Coronary artery (tissue), 2 donors: Measurements from ENCODE around the gene FOXK1.

Experiments
- DNase-seq: peaks from one replicate; pipeline ENCODE4 v3.0.0-alpha.2; 2017; ENCODE audit warnings: low spot score
- H3K27ac ChIP-seq, 2 donors: fragments of 200-600 bp; sonication (generic); one replicate each; pipeline ENCODE4 v1.5.1; 2016 to 2019
- H3K4me3 ChIP-seq: fragments of 200-600 bp; sonication (generic); 2 replicates; pipeline ENCODE4 v1.5.1; 2016; ENCODE audit warnings: mild to moderate bottlenecking, moderate library complexity
- CTCF ChIP-seq: fragments of 200-600 bp; sonication (generic); IDR thresholded peaks from one replicate; pipeline ENCODE4 v1.5.1; 2019; ENCODE audit warnings: antibody characterized with exemption

Gene FOXK1

GRCh38 chr7:4794591-4795350 lies 112.7 kb downstream of the FOXK1 start:
- no peak for DNase-seq
- no peak for TF ChIP-seq CTCF
- Histone ChIP-seq H3K27ac (no peak overlapping the region), H3K4me3 (no peak overlapping the region)

DNA sequence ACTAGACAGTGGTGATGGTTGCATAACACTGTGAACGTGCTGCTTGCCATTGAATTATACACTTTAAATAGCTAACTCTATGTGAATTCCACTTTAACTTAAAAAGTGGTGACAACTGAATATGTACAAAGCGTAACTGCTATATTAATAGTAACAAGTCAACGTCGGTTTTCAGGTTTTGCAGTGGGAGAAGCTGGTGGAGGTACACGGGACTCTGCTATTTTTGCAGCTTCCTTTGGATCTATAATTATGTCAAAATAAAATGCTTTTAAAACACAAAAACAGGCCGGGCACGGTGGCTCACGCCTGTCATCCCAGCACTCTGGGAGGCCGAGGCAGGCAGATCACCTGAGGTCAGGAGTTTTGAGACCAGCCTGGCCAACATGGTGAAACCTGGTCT lies 114.4 kb downstream of the FOXK1 start:
- TF ChIP-seq CTCF = no peak
- no peak for DNase-seq
- Histone ChIP-seq H3K27ac (no peak overlapping the region), H3K4me3 (no peak overlapping the region)

GRCh38 chr7:4797858-4798705 lies 116.0 kb downstream of the FOXK1 start:
- H3K27ac ChIP-seq = no peak overlapping the region
- no peak overlapping the region for H3K4me3 ChIP-seq
- DNase-seq = no peak
- peak; percentile 88 for TF ChIP-seq CTCF

DNA sequence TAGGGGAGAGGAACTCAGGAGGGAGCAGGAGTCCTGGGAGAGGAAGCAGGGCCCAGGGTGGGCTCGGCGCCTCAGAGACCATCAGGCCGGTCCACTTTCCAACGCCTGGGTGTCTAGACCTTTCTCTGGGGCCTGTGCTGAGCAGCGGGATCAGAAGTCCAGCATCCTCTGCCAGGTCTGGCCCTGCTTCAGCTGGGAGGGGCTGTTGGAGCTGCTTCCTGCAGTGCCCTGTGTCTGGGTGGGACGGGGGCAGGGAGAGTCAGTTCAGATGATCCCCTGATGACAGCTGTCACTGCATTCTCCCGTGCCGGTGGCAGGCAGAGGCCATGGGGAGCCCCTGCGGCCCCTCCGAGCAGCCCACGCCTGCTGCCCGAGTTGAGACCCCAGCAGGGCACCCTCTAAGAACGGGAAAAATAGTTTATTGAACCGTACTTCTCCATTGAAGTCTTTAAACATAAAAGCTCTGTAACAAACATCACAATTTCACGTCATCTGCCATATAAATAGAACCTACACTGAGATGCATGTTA lies 116.7 kb downstream of the FOXK1 start:
- TF ChIP-seq CTCF = no peak
- Histone ChIP-seq H3K27ac (no peak overlapping the region), H3K4me3 (no peak overlapping the region)
- DNase-seq = no peak

DNA sequence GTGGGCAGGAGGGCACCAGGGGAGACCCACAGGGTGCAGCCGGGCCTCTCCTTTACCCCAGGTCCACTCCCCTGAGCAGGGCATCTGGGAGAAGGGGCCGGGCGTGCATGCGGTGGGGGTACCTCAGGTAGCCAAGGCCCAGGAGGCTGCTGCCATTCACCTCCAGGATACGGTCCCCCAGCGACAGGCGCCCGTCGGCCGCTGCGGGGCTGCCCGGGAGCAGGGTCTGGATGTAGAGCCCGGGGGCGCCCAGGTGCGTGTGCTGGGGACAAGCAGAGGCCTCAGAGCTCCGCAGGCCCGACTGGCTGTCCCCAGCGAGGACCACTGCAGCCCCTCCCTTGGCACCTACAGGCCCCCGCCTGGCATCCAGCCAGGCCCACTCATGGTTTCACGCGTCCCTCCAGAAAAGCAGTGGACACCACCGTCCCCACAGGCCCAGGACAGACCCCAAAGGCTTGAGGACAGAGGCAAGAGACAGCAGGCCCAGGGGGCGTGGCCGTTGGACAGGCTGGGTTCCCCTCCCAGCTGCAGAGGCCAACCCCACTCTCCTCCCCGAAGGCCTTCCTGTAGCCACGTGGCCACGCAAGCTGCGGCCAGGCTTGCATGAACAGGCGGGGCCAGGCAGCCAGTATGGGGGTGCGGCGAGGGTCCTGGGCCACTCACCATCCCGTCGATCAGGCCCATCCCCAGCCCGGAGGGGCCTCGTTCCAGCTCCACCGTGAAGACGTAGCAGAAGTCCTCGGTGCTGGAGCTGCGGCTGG lies 117.6 kb downstream of the FOXK1 start:
- Histone ChIP-seq H3K27ac (no peak overlapping the region), H3K4me3 (no peak overlapping the region)
- no peak for DNase-seq
- no peak for TF ChIP-seq CTCF

- Histone ChIP-seq H3K27ac (no peak overlapping the region), H3K4me3 (no peak overlapping the region)
- DNase-seq = no peak
- TF ChIP-seq CTCF = no peak
Observed at GRCh38 chr7:4800487-4800886, 118.4 kb downstream of the FOXK1 start.
